Measurements from ENCODE around the gene SSBP2.

The SSBP2 gene

DNA sequence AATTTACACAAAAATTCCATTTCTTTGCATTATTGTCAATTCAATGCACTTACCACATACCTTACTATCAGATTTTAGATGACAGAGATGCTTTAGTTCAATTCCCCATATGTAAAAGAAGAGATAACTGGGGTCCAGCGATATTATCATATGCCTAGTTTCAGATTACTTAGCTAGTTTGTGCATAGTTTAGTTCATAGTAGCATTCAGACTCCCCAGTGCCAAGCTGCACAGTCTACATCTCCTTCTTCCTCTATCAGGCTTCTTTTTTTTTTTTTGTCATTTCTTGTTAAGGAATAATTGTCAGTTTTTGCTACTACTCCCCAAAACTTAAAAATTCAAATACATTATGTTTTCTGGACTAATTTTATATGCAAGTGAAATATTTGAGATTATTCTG lies 175.0 kb downstream of the SSBP2 start:
- DNase-seq = no peak

- no peak for DNase-seq
These were observed 178.7 kb downstream of the SSBP2 start for GRCh38 chr5:81572201-81572600.

GRCh38 chr5:81558188-81558587 lies 192.7 kb downstream of the SSBP2 start:
- no peak for DNase-seq

DNA sequence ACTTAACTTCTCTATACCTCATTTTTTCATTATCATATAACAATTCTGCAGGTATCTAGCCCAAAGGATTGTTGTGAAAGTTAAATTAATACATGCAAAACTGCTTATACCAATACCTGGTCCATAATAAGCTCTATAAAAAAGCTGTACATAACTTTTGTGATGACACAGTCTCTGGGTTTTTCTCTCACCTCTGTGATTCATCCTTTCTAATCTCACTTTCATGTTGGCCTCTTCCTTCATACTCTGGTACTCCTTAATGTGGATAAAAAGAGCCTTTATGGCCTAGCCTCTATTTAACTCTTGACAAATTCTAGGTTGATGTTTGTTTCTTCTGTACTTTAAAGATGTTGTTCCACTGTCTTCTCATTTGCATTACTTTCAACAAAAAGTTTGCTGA lies 194.1 kb downstream of the SSBP2 start:
- DNase-seq = no peak

DNA sequence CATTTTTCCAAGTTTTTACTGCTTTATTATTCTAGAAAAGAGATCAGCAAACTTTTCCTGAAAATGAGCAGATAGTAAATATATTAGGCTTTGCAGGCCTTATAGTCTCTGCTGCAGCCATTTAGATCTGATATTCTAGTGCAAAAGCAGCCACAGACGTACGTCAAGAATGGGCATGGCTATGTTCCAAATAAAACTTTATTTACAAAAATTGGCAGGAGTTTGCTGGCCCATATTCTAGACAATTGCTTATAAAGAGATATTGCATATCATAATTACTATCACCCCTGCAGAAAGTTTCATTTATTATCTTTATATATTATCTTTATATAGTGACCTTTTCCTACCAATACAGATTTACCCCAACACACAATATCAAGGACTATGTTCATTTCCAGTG lies 195.0 kb downstream of the SSBP2 start:
- no peak for DNase-seq

GRCh38 chr5:81554647-81555046 lies 196.2 kb downstream of the SSBP2 start:
- DNase-seq = no peak

DNA sequence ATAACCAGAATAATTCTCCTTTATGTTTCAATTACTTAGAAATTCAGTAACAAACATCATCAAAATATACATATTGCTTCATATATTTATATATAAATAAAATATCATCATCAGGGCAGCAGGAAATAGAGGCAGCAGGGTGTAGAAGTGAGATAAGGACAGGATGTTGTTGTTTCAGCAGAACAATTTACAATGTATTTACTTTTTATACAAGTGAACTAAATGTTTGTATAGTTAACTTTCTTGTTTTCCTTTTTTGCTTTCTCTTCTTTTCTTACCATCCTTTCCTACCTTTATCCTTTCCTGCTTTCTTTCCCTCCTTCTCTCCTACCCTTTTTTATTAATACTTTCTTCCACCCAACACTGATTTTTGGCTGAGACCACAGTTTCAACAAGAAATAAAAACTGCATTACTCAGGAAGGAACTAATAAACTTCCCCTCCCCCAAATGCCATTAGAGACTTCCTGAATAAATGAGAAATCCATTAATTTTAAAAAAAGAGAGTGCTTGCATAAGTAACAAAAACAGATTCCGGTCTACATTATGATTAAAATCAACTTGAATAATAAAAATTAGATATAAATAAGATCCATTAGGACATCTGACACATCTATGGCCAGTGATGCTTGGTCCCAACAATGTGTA lies 197.2 kb downstream of the SSBP2 start:
- DNase-seq = no peak

GRCh38 chr5:81552852-81553566 lies 197.9 kb downstream of the SSBP2 start:
- no peak for DNase-seq

DNA sequence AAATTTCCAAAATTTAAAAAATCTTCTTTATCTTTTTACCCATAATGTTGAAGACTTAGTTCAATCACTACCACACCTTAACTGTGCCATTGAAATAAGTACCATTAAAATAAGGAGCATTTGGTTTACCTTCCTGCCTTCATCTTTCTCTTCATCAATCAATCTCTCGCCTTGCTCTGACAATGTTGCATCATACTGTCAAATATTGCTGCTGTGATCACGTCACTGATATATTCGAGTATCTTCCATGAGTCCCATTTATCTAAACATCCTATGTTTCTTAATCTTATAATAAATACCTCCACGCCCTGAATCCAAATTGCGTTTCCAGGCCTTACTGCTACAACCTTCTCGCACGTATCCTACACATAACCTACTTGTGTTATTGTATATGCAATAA lies 201.8 kb downstream of the SSBP2 start:
- DNase-seq = no peak

GRCh38 chr5:81547001-81547400 lies 203.9 kb downstream of the SSBP2 start:
- no peak for DNase-seq

GRCh38 chr5:81545911-81546310 lies 205.0 kb downstream of the SSBP2 start:
- no peak for DNase-seq

GRCh38 chr5:81544351-81545018 lies 206.4 kb downstream of the SSBP2 start:
- no peak for DNase-seq

- no peak for DNase-seq
These were observed 208.7 kb downstream of the SSBP2 start for GRCh38 chr5:81542242-81542641.

DNA sequence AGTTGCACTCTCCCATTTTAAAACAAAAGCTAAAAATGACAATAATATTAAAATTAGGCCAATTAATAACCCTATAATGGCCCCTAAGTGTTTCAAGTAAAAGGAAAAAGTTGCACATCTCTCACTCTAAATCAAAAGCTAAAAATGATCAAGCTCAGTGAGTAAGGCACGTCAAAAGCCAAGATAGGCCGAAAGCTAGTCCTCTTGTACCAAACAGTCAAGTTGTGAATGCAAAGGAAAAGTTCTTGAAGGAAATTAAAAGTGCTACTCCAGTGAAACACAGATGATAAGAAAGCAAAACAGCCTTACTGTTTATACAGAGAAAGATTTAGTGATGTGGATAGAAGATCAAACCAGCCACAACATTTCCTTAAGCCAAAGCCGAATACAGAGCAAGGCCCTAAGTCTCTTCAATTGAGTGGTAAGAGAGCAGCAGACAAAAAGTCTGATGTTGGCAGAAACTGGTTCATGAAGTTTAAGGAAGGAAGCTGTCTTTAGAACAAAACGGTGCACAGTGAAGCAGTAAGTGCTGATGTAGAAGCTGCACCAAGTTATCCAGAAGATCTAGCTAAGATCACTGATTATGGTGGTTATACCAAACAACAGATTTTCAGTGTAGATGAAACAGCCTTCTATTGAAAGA lies 212.9 kb downstream of the SSBP2 start:
- no peak for DNase-seq

GRCh38 chr5:81534441-81534840 lies 216.5 kb downstream of the SSBP2 start:
- no peak for DNase-seq

- DNase-seq = no peak
These were observed 217.1 kb downstream of the SSBP2 start for GRCh38 chr5:81533629-81534405.

- DNase-seq = no peak
These were observed 220.0 kb downstream of the SSBP2 start for GRCh38 chr5:81530919-81531318.

DNA sequence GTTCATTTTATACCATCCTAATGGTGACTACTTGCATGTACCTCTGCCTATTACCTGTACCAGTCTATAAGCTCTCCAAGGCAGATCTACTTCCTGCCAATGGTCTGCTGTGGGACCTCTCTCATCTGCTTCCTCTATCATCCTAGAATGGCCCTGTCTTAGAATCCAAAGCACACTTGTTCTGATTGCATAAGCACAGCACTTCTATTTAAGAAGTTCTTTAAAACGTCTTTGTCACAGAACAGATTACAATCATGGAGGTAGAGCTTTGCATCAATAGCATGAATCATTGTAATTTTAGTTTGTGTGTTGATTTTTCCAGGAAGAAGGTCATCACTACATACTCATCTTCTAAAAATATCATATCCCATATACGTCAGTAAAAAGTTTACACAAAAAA lies 225.2 kb downstream of the SSBP2 start:
- no peak for DNase-seq

GRCh38 chr5:81524015-81524414 lies 226.9 kb downstream of the SSBP2 start:
- DNase-seq = no peak

GRCh38 chr5:81522571-81522970 lies 228.3 kb downstream of the SSBP2 start:
- no peak for DNase-seq

- no peak for DNase-seq
These were observed 230.1 kb downstream of the SSBP2 start for GRCh38 chr5:81520769-81521168.

DNA sequence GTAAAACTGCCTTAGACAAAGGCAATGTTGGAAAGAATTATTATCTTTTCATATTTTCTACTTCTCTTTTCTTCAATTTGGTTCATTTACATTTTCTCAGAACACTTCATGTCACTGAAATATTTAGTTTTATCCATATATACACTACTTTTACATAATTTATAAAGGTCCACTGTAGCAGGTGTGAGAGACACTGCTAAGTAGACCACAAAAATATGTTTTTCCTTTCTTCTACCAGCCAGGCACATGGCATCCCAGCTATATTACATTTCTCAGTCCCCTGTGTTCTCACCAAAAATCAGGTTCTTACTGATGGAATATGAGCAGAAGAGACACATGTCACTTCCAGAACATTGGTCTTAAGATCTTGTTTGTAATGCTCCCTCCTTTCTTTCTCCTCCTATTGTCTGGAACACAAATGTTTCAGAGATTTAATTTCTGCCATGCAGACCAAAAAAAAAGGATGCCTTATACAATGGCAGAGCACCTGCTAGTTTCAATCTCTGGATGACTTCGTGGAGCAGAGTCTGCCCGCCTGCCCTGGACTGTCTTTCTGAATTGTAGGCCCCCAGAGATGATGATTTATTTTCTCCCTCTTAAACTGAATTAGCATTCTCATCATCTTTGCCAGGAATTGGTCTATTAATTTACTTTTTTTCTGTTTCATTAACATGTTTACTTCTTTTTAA lies 231.5 kb downstream of the SSBP2 start:
- no peak for DNase-seq

Data from stimulated activated CD4-positive, alpha-beta T cell treated with anti-CD3 and anti-CD28 coated beads, Interleukin-4, amount 100 ng/mL, for 24 hours (primary cell).